GM21619 (cell line): ENCODE results near the gene TRPV5.

Experiments used
- ATAC-seq: cut with Tn5 transposase; IDR thresholded peaks from one replicate; pipeline ENCODE4 v1.9.1; 2021; ENCODE audit not compliant: unreplicated experiment

Gene TRPV5

GRCh38 chr7:142887282-142888015 is 46.1 kb downstream of the TRPV5 start:
- no peak for ATAC-seq

DNA sequence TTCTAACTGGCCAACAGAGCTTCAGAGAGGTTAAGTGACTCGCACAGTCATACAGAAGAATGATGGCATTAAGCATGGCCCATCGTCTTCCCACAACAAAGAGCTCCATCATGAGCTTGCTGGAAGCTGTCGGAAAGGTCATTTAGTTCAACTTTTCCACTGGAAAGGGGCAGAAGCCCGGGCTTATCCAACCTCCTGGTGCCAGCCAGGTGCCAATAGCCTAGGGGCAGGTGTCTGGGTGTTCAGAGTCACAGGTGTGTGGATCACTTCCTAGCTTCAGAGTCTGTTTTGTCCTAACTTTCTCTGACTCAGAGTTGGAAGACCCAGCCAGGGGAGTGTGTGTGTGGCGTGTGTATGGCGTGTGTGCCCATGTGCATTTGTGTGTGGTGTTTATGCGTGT is 46.7 kb downstream of the TRPV5 start:
- no peak for ATAC-seq

DNA sequence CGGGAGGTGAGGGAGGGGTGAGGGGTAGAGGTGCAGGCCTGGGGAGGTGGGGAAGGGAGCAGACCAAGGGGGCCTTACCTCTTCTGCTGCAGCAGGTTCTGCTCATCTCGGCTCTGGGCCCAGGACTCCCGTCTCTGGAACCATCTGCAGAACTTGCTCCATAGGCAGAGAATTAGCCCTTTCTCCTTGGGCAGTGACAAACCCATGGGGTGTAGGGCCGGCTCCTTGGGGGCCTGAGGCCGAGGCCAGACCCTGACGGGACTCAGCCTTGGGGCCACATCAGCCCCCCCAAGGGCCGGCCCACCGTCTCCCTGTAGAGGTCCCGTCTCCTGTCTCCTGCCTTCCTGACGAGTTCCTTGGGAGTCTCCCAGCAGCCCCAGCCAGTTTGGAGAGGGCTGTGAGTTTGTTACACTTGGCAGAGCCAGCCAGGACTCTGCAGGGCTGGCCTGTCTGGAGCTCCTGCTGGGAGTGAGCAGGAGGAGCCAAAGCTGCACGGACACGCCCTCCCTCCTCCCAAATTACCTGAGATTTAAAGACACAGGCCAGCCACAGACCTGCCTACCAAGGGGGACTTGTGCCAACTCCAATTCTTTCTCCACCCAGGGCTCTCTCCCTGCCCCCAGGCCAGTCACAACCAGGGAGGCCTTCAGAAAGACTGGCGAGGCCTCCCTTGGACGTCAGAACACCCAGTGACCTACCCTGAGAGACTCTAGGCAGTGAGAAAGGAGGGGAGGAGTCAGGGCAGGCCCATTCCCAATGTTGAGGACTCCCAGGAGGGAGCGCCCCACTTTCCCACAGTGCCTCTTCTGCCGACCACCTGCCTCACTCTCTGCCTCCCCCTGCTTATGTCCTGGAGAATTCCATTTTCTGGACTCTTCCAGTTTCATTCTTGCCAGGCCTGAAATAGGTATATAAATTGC is 48.0 kb downstream of the TRPV5 start, which contains the start of gene TRPV6:
Gene TRPV6 (minus strand): TSS at position 435 of the 920 bp plus-strand sequence.
- no peak for ATAC-seq

GRCh38 chr7:142884286-142884640 is 49.3 kb downstream of the TRPV5 start:
- no peak for ATAC-seq

- no peak for ATAC-seq
These were observed 49.8 kb downstream of the TRPV5 start for GRCh38 chr7:142883571-142884285.

GRCh38 chr7:142883145-142883544 is 50.4 kb downstream of the TRPV5 start:
- ATAC-seq, result no peak

DNA sequence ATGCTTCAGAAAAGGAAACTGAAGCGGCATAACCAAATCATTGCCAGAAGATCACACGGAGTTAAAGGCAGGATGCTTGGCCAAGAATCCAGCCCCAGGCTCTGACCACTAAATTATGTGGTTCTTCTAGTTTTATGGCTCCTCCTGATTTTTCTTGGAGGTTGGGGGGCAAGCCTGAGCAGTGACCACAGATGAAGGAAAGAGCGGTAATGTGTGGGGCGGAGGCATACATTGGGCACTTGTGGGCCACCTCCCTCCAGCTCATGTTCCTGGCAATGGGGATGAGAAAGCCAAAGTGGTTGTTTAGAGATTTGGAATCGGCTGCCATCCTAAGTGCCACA is 51.2 kb downstream of the TRPV5 start:
- ATAC-seq, result no peak

GRCh38 chr7:142881586-142882337 is 51.8 kb downstream of the TRPV5 start:
- ATAC-seq, result no peak

GRCh38 chr7:142880876-142881505 is 52.6 kb downstream of the TRPV5 start:
- peak; percentile 66 for ATAC-seq

DNA sequence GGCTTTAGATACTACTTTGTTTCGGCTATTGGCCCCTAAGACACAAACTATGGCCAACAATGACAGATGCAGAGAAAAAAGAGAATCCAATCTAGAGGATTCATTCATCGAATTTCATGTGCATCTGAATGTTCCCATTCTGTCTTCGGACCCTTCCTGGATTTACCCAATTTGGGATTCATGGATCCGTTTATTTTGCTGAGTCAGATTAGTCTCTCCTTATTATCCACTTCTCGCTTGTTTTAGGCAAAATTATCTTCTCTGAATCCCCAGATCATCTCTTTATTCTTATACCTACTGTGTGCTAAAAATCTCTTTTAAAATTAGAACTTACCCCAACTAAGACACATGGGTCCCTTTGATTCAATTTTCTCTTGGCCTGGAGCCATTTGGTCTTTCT is 54.5 kb downstream of the TRPV5 start:
- no peak for ATAC-seq

DNA sequence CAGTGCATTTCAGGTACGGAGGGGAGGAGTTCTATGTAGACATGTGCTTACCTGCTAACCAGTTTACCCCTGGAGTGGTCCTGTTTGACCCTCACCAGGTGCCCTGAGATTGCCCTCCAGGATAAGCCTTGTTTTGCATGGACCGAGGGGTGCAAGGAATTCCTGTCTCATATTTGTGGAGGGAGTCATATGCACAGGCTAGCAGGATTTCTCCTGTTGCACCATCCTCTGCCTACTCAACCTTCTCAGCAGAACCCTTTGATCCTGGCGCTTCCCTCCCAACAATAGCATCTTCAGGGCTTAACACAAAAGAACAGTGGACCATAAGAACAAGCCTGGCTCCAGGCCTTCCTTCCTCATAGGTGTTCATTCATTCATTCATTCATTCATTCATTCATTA is 55.2 kb downstream of the TRPV5 start:
- ATAC-seq, result no peak

DNA sequence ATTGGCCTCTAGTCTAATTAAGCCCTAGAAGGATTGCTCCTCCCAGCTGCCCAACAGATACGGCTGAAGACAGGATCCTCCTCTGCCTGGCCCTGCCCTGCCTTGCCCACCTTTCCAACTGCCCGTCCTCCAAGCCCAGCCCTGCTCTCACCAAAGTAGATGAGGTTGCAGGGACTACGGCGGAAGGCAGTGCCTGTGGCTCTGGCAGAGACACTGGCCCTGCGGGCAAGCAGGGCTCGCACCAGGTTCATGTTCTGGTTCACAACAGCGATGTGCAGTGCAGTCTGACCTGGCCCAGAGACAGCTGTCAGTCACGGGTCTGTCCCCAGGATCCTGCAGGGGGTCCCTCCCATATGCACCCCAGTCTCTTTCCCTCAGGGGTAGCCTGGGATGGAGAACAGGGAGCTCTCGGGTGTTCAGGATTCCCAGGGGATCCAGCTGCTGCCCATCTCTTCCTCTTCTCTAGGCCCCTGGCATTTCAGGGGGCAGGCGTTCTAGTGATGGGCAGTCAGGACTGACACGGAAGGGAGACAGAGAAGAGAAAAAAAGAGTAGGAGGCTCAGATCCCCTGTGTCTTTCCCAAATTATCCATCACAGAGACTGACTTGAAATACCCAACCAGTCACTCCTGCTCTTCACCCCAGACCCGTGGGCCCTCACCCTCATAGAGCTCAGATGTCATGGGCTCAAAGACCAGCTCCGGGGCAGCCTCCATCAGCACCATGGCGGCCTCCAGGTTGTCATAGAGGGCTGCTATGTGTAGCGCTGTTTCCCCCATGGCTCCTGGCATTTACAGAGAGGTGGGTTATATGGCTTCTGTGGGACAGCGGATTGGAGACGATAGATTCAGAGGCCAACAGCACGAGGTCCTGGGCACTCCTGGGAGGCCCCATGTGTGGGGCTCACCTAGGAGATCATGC is 56.3 kb downstream of the TRPV5 start:
- no peak for ATAC-seq

DNA sequence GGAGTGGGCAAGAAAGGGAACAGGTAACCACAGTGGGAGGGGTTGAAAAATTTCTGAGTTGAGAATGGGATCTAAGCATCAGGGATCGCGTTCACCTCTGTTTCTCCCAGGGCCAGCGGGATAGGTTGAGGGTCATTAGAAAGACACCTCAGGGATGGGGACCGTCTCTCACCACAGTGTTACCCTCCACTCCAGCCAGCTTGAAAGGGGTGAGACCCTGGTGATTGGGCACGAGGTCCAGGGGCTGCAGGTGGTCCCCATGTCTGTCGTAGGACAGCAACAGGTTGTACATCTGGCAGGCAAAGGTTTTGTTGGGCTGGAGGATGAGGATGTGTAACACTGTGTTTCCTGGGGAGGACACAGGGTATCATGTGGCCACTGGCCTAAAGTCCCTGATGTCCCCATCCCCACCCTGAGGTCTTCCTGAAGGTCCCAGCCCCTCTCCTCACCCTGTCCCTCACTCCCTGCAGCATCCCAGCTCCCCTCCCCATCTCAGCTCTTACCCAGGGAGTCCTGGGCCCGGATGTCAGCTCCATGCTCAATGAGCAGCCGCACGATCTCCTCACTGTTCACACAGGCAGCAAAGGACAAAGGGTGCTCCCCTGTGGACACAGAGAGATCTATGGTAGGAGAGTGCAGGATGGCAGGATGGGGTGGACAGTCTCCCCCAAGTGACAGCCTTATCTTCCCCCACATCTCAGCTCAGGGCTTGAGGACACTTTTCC is 57.1 kb downstream of the TRPV5 start:
- ATAC-seq, result no peak

- ATAC-seq, result no peak
These were observed 58.1 kb downstream of the TRPV5 start for GRCh38 chr7:142875456-142875855.

DNA sequence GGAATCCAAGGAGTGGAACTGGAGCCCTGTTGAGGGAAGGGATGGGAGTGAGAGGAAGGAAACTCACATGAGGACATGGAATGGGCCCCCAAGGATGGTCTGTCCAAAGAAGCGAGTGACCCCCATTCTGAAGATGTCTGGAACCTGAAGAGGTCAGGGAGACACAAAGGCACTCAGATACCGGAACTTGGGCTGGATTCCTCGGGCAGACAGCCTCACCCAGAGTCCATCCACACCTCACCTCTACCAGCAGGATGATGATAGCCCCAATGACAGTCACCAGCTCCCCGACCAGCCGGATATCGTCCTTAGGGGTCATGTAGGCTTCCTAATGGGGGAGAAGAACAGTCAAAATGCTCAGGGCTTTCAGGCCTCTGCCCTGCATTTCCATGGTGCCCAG is 58.7 kb downstream of the TRPV5 start:
- no peak for ATAC-seq

DNA sequence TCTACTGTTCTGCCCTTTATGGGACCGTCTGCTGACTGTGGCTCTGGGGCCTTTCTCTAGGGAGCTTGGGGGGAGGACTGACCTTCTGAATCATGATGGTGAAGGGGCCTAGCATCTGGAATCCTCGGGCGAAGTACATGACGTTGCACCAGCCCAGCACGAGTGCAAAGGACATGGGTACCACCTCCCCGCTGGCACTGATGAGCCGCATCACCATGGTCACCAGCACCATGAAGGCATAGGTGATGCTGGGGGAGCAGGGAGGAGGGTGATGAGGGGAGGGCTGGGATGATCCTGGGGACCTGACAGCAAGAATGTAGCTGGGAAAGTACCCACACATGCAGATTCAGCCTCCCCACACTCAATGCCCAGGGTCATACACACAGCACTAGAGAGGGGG is 59.1 kb downstream of the TRPV5 start:
- no peak for ATAC-seq

GRCh38 chr7:142873871-142874270 is 59.7 kb downstream of the TRPV5 start:
- no peak for ATAC-seq

DNA sequence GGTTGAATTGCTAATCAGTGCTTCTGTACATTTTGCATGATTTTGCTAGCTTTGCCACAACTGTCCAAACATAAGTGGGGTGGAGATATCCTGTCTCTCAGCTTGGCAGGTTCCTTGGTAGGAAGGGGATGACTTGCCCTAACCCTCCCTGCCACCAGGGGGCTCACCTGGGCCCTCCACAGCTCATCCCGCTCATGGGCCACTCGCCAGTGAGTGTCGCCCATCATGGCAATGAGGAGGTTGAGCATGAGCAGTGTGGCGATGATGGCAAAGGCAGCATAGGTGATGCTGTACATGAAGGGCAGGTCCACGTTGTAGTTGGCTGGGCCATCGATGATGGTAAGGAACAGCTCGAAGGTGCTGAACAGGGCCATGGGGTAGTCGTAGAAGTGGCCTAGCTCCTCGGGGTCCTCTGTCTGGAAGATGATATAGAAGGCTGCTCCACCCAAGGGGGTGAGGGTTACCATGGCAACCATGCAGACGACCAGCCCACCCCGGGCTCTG is 60.2 kb downstream of the TRPV5 start:
- peak; percentile 72 for ATAC-seq
